ENCODE results near the gene WDR5. TPM values are rescaled to one million over a fixed set of nuclear protein-coding genes. Genes with fewer than 3 reads are reported as not detected.

The WDR5 gene
- total and polyA plus RNA-seq, 10 of the 15 experiments (the other 5 are each of a cell fraction or from before 2014, with no cell fraction given), result 1.4 to 43.7 (median 33.2) TPM

GRCh38 chr9:134141906-134142305 lies 6.0 kb downstream of the WDR5 start:
- Histone ChIP-seq H3K4me2 (ENCODE audit: control insufficient read depth, insufficient read depth) (no peak overlapping the region), H3K27me3 (replicated peaks in 1 of 2; ENCODE audit: control insufficient read depth in 2 of 2, insufficient read depth in 2 of 2, low read length in 1 of 2) (no peaks in the 10 kb centered on the region), H3K79me2 (ENCODE audit: control insufficient read depth, insufficient read depth, low read length) (peaks cover 26% of the 10 kb centered on the region), H3K9me3 (replicated peaks; ENCODE audit: control insufficient read depth, insufficient read depth, low read length) (no peaks in the 10 kb centered on the region), H3K36me3 (ENCODE audit: control insufficient read depth in 2 of 2, insufficient read depth in 2 of 2, low read length in 1 of 2) (peaks cover 17 to 22% of the 10 kb centered on the region in 2 experiments; a peak in 3 of 4 replicates), H3K4me1 (ENCODE audit: control insufficient read depth, insufficient read depth, low read length) (peaks cover 7% of the 10 kb centered on the region; the same call in 1 of the 2 replicates), H3K4me3 (no peak overlapping the region), H4K20me1 (ENCODE audit: control insufficient read depth, insufficient read depth) (peaks cover 4% of the 10 kb centered on the region; the same call in 1 of the 2 replicates), H3K9ac (ENCODE audit: control insufficient read depth, insufficient read depth, low read length) (no peak overlapping the region), H3K27ac (ENCODE audit: control insufficient read depth, insufficient read depth) (no peak overlapping the region), H2AFZ (ENCODE audit: control insufficient read depth, low read depth, low read length) (no peak overlapping the region)
- ChIA-PET POLR2A (no interaction called here), CTCF (no interaction called here), SMC1A (ENCODE audit: uncharacterized antibody, unreplicated experiment) (no interaction called here), RAD21 (ENCODE audit: unreplicated experiment) (no interaction called here)
- intact Hi-C loops (cut with micrococcal nuclease; ENCODE audit: unreplicated experiment) (no loop called here), in situ Hi-C loops (cut with MboI) (no loop called here)
- no peak for FAIRE-seq
- no peak for ATAC-seq
- no peak for DNase-seq (ENCODE audit: low read depth, low spot score)
- 93% methylated on average over 13 of the region's 13 CpGs for WGBS (ENCODE audit: insufficient coverage, insufficient replicate concordance, low lambda C conversion rate, missing lambda C conversion rate)
- no TSS peak for BruUV-seq (replicated peaks)
- TF ChIP-seq CHD1 (IDR thresholded peaks at IDR 0.05; ENCODE audit: low read depth, low read length) (no peak), SREBF1 (IDR thresholded peaks at IDR 0.05; ENCODE audit: low read length) (no peak)

- H3K27ac ChIP-seq (ENCODE audit: control insufficient read depth, insufficient read depth), result no peak overlapping the region
- H4K20me1 ChIP-seq (ENCODE audit: control insufficient read depth, insufficient read depth), result no peaks in the 10 kb centered on the region; the same call in 1 of the 2 replicates
- H3K4me1 ChIP-seq (ENCODE audit: control insufficient read depth, insufficient read depth, low read length), result peaks cover 8% of the 10 kb centered on the region
- ChIA-PET POLR2A (interaction anchor here (0.6 kb wide), 1 partner anchor 120 kb away, joined by 5 read pairs; no protein-coding TSS in a partner anchor), CTCF (no interaction called here), SMC1A (ENCODE audit: uncharacterized antibody, unreplicated experiment) (no interaction called here), RAD21 (ENCODE audit: unreplicated experiment) (no interaction called here)
- intact Hi-C loops (cut with micrococcal nuclease; ENCODE audit: unreplicated experiment), result no loop called here
- FAIRE-seq, result no peak
- TF ChIP-seq, protein P1, sequence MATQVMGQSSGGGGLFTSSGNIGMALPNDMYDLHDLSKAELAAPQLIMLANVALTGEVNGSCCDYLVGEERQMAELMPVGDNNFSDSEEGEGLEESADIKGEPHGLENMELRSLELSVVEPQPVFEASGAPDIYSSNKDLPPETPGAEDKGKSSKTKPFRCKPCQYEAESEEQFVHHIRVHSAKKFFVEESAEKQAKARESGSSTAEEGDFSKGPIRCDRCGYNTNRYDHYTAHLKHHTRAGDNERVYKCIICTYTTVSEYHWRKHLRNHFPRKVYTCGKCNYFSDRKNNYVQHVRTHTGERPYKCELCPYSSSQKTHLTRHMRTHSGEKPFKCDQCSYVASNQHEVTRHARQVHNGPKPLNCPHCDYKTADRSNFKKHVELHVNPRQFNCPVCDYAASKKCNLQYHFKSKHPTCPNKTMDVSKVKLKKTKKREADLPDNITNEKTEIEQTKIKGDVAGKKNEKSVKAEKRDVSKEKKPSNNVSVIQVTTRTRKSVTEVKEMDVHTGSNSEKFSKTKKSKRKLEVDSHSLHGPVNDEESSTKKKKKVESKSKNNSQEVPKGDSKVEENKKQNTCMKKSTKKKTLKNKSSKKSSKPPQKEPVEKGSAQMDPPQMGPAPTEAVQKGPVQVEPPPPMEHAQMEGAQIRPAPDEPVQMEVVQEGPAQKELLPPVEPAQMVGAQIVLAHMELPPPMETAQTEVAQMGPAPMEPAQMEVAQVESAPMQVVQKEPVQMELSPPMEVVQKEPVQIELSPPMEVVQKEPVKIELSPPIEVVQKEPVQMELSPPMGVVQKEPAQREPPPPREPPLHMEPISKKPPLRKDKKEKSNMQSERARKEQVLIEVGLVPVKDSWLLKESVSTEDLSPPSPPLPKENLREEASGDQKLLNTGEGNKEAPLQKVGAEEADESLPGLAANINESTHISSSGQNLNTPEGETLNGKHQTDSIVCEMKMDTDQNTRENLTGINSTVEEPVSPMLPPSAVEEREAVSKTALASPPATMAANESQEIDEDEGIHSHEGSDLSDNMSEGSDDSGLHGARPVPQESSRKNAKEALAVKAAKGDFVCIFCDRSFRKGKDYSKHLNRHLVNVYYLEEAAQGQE (IDR thresholded peaks at IDR 0.05; ENCODE audit: low read depth, low read length), result no peak
- no peak for TF ChIP-seq IKZF1 (conservative IDR thresholded peaks at IDR 0.05)
- no peak for TF ChIP-seq RFX5 (IDR thresholded peaks at IDR 0.05; ENCODE audit: low read depth, low read length)
- no peak for TF ChIP-seq SIN3A (IDR thresholded peaks at IDR 0.05; ENCODE audit: low read depth, low read length)
- no peak for TF ChIP-seq ELK1 (IDR thresholded peaks at IDR 0.05; ENCODE audit: low read depth, low read length)
- TF ChIP-seq RELB (IDR thresholded peaks at IDR 0.05; ENCODE audit: low read depth), result no peak
- no peak for TF ChIP-seq MEF2B (IDR thresholded peaks at IDR 0.05; ENCODE audit: partially characterized antibody, poor library complexity, severe bottlenecking)
- TF ChIP-seq KAT2A (conservative IDR thresholded peaks at IDR 0.05; ENCODE audit: control insufficient read depth, low read depth, low read length), result no peak
- no peaks in the 10 kb centered on the region for H3K79me2 ChIP-seq (ENCODE audit: control insufficient read depth, insufficient read depth, low read length)
- H3K27me3 ChIP-seq (replicated peaks in 1 of 2; ENCODE audit: control insufficient read depth in 2 of 2, insufficient read depth in 2 of 2, low read length in 1 of 2), result no peaks in the 10 kb centered on the region
- BruUV-seq (replicated peaks), result no TSS peak
- H3K9me3 ChIP-seq (replicated peaks; ENCODE audit: control insufficient read depth, insufficient read depth, low read length), result no peaks in the 10 kb centered on the region
- H2AFZ ChIP-seq (ENCODE audit: control insufficient read depth, low read depth, low read length), result no peak overlapping the region
- H3K9ac ChIP-seq (ENCODE audit: control insufficient read depth, insufficient read depth, low read length), result no peak overlapping the region
- no peak for ATAC-seq
- H3K36me3 ChIP-seq (ENCODE audit: control insufficient read depth in 2 of 2, insufficient read depth in 2 of 2, low read length in 1 of 2), result peaks cover 40% of the 10 kb centered on the region in 2 experiments; a peak in 3 of 4 replicates
- no peak for DNase-seq (ENCODE audit: low read depth, low spot score)
- in situ Hi-C loops (cut with MboI), result no loop called here
- 79% methylated on average over 4 of the region's 4 CpGs for WGBS (ENCODE audit: insufficient coverage, insufficient replicate concordance, low lambda C conversion rate, missing lambda C conversion rate)
- H3K4me2 ChIP-seq (ENCODE audit: control insufficient read depth, insufficient read depth), result no peak overlapping the region
- H3K4me3 ChIP-seq, result no peak overlapping the region
Observed at GRCh38 chr9:134144801-134145200, 8.9 kb downstream of the WDR5 start.

Data from GM12878 (cell line).